Stimulated activated CD8-positive, alpha-beta memory T cell treated with anti-CD3 and anti-CD28 coated beads, Interleukin-7, amount 100 ng/mL, for 1 hour (primary cell): Measurements from ENCODE around the gene LHPP.

Source experiments
- DNase-seq, 2 donors: peaks; one replicate each; pipeline ENCODE4 v3.0.0-alpha.2; 2020; ENCODE audit warnings: low read depth in 2 of 2

Gene LHPP

GRCh38 chr10:124641282-124642087 lies 179.9 kb downstream of the LHPP start:
- DNase-seq = no peak

GRCh38 chr10:124642088-124642710 lies 180.6 kb downstream of the LHPP start:
- DNase-seq = no peak

- DNase-seq = no peak
Measured at GRCh38 chr10:124643330-124644009, 181.8 kb downstream of the LHPP start.

- no peak for DNase-seq
Measured at GRCh38 chr10:124644236-124644635, 182.6 kb downstream of the LHPP start.

GRCh38 chr10:124644771-124645415 lies 183.3 kb downstream of the LHPP start:
- DNase-seq = no peak

GRCh38 chr10:124645467-124646095 lies 184.0 kb downstream of the LHPP start:
- no peak for DNase-seq

- DNase-seq = no peak
Measured at GRCh38 chr10:124646483-124647352, 185.1 kb downstream of the LHPP start.

GRCh38 chr10:124647421-124648130 lies 186.0 kb downstream of the LHPP start:
- DNase-seq = peak in 1 of 2 donors; percentile 41

- DNase-seq = no peak
Measured at GRCh38 chr10:124648131-124648475, 186.5 kb downstream of the LHPP start.

GRCh38 chr10:124648738-124649137 lies 187.1 kb downstream of the LHPP start:
- peak in 1 of 2 donors; percentile 35 for DNase-seq

- DNase-seq = no peak
Measured at GRCh38 chr10:124649214-124649613, 187.6 kb downstream of the LHPP start.

GRCh38 chr10:124650263-124650662 lies 188.6 kb downstream of the LHPP start:
- DNase-seq = no peak

- DNase-seq = peak; percentile 43 to 55
Measured at GRCh38 chr10:124650820-124651401, 189.3 kb downstream of the LHPP start.

GRCh38 chr10:124651402-124651891 lies 189.8 kb downstream of the LHPP start:
- DNase-seq = no peak

DNA sequence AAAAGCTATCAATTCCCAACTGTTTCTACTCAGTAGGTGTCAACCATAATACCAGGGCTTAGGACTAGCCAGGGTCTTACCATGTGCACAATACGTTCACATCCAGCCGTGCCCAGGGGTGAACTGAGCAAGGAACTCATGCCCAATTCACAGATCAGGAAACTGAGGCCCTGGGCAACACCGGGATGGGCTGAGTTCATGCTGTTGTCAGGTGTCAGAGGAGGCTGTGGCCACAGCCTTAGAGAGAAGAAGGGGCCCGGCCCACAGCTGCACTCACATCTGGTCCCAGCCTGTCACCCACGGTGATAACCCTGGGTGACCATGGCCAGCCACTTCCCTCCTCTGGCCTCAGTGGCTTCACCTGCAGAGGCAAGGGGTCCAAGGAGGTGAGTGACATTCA lies 190.6 kb downstream of the LHPP start:
- DNase-seq = no peak

GRCh38 chr10:124652701-124653100 lies 191.1 kb downstream of the LHPP start:
- no peak for DNase-seq

DNA sequence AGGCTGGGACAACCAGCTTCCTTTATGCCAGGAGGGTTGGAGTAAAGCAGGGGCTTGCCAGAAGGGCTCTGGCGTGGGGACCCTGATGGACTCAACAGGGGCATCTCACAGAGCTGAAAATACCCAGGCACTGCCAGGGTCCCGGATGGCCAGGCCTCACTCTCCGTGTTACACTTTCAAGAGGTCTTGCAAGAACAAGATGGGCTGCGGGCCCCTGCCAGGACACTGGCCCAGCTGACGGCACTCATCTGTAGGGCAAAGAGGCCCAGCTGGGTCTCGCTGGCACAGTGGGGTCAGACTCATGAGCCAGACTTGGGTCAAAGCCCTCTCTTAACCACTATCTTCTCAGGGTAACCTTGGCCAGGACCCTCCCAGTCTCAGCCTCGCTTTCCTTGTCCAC lies 191.7 kb downstream of the LHPP start:
- DNase-seq = no peak

DNA sequence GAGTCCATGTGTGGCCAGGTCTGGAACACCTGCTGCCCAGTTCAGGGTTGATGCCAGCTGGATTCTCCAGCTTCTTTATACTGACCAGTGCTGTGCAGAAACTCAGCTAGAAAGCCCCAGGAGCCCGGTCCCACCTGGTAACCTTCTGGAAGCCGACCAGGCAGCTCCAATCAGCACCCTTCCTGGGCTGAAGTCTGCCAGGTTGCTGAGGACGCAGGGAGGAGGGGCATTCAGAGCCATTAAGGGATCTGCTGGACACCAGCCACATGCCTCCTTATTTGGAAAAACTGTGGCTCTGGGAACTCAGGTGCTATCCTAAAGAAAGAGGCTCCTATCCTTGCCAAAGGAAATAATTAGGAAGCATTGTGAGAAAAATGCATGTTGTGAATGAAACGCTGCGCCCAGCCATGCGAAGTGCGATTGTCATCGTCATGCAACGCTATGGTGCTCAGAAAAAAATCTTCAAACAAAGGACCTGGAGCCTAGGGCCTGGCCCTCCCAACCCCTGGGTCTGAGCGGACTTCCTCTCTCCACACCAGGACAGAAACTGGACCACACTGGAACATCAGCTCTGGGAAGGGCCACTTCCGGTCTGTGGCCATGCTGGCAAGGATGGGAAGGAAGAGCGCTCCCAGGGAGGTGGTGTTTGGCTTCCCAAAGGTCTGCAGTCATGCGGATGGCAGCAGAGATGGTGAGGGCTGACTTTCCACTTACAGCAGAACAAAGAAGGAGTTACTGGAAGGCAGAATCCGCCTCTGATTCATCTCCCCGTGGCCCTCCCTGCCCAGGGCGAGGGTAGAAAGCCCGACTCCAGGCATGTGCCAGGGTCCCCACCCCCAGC lies 192.4 kb downstream of the LHPP start:
- DNase-seq = no peak

DNA sequence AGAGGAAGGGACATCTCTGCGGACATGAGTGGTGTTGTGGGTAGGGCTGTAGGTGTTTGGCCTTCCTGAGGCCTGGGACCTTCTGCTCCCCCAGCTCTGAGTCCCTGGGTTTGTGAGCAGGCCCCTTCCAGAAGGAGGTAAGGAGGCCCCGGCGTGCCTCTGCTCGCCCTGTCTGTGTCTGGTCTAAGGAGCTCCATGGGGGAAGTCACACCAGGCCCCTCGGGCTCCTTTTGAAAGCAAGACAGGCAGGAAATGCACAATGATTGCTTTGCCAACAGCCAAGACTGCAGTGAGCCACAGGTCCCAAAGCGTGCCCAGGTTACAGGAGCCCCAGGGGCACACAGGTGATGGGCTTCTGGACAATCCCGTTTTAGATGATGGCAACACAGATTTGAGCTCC lies 193.1 kb downstream of the LHPP start:
- DNase-seq = no peak
